NCI-H2029 treated with DMSO at 0.1 percent for 48 hours (cell line): ENCODE data around the gene TRABD.

Experiments used
- DNase-seq: peaks from one replicate; lab custom pipeline; 2025; lab: John Stamatoyannopoulos, UW

Gene TRABD

GRCh38 chr22:50217543-50218152 is 31.9 kb downstream of the TRABD start:
- no peak for DNase-seq

- DNase-seq, result no peak
Measured at GRCh38 chr22:50218153-50218995, 32.7 kb downstream of the TRABD start.

- DNase-seq, result peak; percentile 57
Measured at GRCh38 chr22:50218996-50219727, 33.4 kb downstream of the TRABD start.

- no peak for DNase-seq
Measured at GRCh38 chr22:50219800-50220602, 34.3 kb downstream of the TRABD start.

- no peak for DNase-seq
Measured at GRCh38 chr22:50220603-50221409, 35.1 kb downstream of the TRABD start.

- no peak for DNase-seq
Measured at GRCh38 chr22:50221410-50222300, 35.9 kb downstream of the TRABD start.

GRCh38 chr22:50222508-50222907 is 36.8 kb downstream of the TRABD start:
- no peak for DNase-seq

- no peak for DNase-seq
Measured at GRCh38 chr22:50224071-50224470, 38.4 kb downstream of the TRABD start.

- DNase-seq, result no peak
Measured at GRCh38 chr22:50225200-50225969, 39.7 kb downstream of the TRABD start.

GRCh38 chr22:50226063-50226874 is 40.6 kb downstream of the TRABD start:
- DNase-seq, result no peak

GRCh38 chr22:50226875-50227165 is 41.1 kb downstream of the TRABD start:
- no peak for DNase-seq

- no peak for DNase-seq
Measured at GRCh38 chr22:50227579-50228215, 42.0 kb downstream of the TRABD start.

- DNase-seq, result no peak
Measured at GRCh38 chr22:50228366-50228765, 42.7 kb downstream of the TRABD start.

- DNase-seq, result no peak
Measured at GRCh38 chr22:50229370-50229769, 43.7 kb downstream of the TRABD start.

- DNase-seq, result no peak
Measured at GRCh38 chr22:50232481-50233151, 46.9 kb downstream of the TRABD start.

- DNase-seq, result no peak
Measured at GRCh38 chr22:50233223-50233622, 47.5 kb downstream of the TRABD start.

GRCh38 chr22:50236731-50237409 is 51.2 kb downstream of the TRABD start:
- DNase-seq, result no peak
